ENCODE results near the gene ZNF227.

- TF ChIP-seq LEF1 (IDR thresholded peaks at IDR 0.05) (no peak), NELFE (IDR thresholded peaks at IDR 0.05; ENCODE audit: insufficient read depth, insufficient read length) (no peak), FOXA3 (CRISPR knock-in tag; conservative IDR thresholded peaks at IDR 0.05 in 1 of 2, IDR thresholded peaks at IDR 0.05 in 1 of 2) (no peak)
- TF ChIP-seq, protein P1, sequence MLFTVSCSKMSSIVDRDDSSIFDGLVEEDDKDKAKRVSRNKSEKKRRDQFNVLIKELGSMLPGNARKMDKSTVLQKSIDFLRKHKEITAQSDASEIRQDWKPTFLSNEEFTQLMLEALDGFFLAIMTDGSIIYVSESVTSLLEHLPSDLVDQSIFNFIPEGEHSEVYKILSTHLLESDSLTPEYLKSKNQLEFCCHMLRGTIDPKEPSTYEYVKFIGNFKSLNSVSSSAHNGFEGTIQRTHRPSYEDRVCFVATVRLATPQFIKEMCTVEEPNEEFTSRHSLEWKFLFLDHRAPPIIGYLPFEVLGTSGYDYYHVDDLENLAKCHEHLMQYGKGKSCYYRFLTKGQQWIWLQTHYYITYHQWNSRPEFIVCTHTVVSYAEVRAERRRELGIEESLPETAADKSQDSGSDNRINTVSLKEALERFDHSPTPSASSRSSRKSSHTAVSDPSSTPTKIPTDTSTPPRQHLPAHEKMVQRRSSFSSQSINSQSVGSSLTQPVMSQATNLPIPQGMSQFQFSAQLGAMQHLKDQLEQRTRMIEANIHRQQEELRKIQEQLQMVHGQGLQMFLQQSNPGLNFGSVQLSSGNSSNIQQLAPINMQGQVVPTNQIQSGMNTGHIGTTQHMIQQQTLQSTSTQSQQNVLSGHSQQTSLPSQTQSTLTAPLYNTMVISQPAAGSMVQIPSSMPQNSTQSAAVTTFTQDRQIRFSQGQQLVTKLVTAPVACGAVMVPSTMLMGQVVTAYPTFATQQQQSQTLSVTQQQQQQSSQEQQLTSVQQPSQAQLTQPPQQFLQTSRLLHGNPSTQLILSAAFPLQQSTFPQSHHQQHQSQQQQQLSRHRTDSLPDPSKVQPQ (CRISPR knock-in tag; IDR thresholded peaks at IDR 0.05; ENCODE audit: borderline replicate concordance) = no peak
Measured at GRCh38 chr19:44202974-44203373, 9.4 kb upstream of the ZNF227 start.
